GM12891 (cell line): ENCODE data around the gene ADGRV1.

Experiments
- PAX5 ChIP-seq: IDR thresholded peaks from 2 replicates; pipeline ENCODE4 v1.6.1; 2011; ENCODE audit warnings: low read length, moderate library complexity, mild to moderate bottlenecking; ENCODE audit not compliant: insufficient read depth, severe bottlenecking
- POLR2A ChIP-seq: IDR thresholded peaks from 2 replicates; pipeline ENCODE4 v1.6.1; 2011; ENCODE audit warnings: low read depth, low read length, control low read depth
- POLR2AphosphoS5 ChIP-seq: IDR thresholded peaks from 2 replicates; pipeline ENCODE4 v1.6.1; 2011; ENCODE audit warnings: low read depth, low read length, control low read depth
- SPI1 ChIP-seq: IDR thresholded peaks from 2 replicates; pipeline ENCODE4 v1.6.1; 2011; ENCODE audit warnings: low read depth, low read length, control low read depth
- TAF1 ChIP-seq: IDR thresholded peaks from 2 replicates; pipeline ENCODE4 v1.6.1; 2011; ENCODE audit warnings: low read depth, low read length, control low read depth

- TF ChIP-seq SPI1: peak; percentile 7; the same call in 1 of the 2 replicates
- TF ChIP-seq POLR2A: no peak
- TF ChIP-seq POLR2AphosphoS5: no peak
- TF ChIP-seq TAF1: no peak
- TF ChIP-seq PAX5: no peak
These were observed 624.2 kb downstream of the ADGRV1 start for GRCh38 chr5:91182763-91183162.
